Duodenal mucosa (tissue), 2 donors: ENCODE results near the gene TTLL4.

ENCODE experiments used
- H3K27ac ChIP-seq: one replicate; pipeline ENCODE4 v1.7.0; 2013; ENCODE audit warnings: low read depth, low read length
- H3K27me3 ChIP-seq, 2 donors: one replicate each; pipeline ENCODE4 v1.7.0; 2013; ENCODE audit warnings: low read length in 2 of 2, control low read depth in 1 of 2; ENCODE audit not compliant: insufficient read depth in 2 of 2, control insufficient read depth in 1 of 2
- H3K36me3 ChIP-seq, 2 donors: one replicate each; pipeline ENCODE4 v1.7.0; 2013; ENCODE audit warnings: low read length in 2 of 2, control low read depth in 1 of 2; ENCODE audit not compliant: insufficient read depth in 2 of 2, control insufficient read depth in 1 of 2
- H3K4me1 ChIP-seq, 2 donors: one replicate each; pipeline ENCODE4 v1.7.0; 2013; ENCODE audit warnings: low read length in 2 of 2, control low read depth in 1 of 2; ENCODE audit not compliant: insufficient read depth in 2 of 2, control insufficient read depth in 1 of 2
- H3K4me3 ChIP-seq, 2 donors: one replicate each; pipeline ENCODE4 v1.7.0; 2013; ENCODE audit warnings: low read length in 2 of 2, low read depth in 1 of 2
- H3K9ac ChIP-seq, 2 donors: one replicate each; pipeline ENCODE4 v1.7.0; 2013; ENCODE audit warnings: low read length in 2 of 2, low read depth in 1 of 2
- H3K9me3 ChIP-seq, 2 donors: one replicate each; pipeline ENCODE4 v1.7.0; 2013; ENCODE audit warnings: low read length in 2 of 2, control low read depth in 1 of 2; ENCODE audit not compliant: control insufficient read depth in 1 of 2

The TTLL4 gene

GRCh38 chr2:218711550-218711929, 905 bp downstream of the TTLL4 start:
- H3K4me3 ChIP-seq = peak overlapping the region; percentile 86 to 90

GRCh38 chr2:218713922-218714321, 3.3 kb downstream of the TTLL4 start:
- H3K4me3 ChIP-seq = no peak overlapping the region
- H3K4me1 ChIP-seq = peaks cover 13 to 25% of the 10 kb centered on the region in 2 donors
- no peaks in the 10 kb centered on the region for H3K9me3 ChIP-seq
- no peak overlapping the region for H3K27ac ChIP-seq
- H3K27me3 ChIP-seq = no peaks in the 10 kb centered on the region
- no peak overlapping the region for H3K9ac ChIP-seq
- H3K36me3 ChIP-seq = peaks cover 0 to 4% of the 10 kb centered on the region in 2 donors

More at GRCh38 chr2:218711550-218711929, 905 bp downstream of the TTLL4 start:
- no peaks in the 10 kb centered on the region for H3K27me3 ChIP-seq
- no peaks in the 10 kb centered on the region for H3K9me3 ChIP-seq
- H3K36me3 ChIP-seq = peaks cover 0 to 4% of the 10 kb centered on the region in 2 donors
- peak overlapping the region; percentile 89 for H3K27ac ChIP-seq
- H3K4me1 ChIP-seq = peaks cover 9 to 17% of the 10 kb centered on the region in 2 donors
- peak overlapping the region; percentile 73 to 77 for H3K9ac ChIP-seq

GRCh38 chr2:218716070-218716469, 5.4 kb downstream of the TTLL4 start:
- H3K27me3 ChIP-seq = no peaks in the 10 kb centered on the region
- peaks cover 0 to 4% of the 10 kb centered on the region in 2 donors for H3K36me3 ChIP-seq
- H3K27ac ChIP-seq = no peak overlapping the region
- no peak overlapping the region for H3K9ac ChIP-seq
- H3K4me3 ChIP-seq = no peak overlapping the region
- H3K9me3 ChIP-seq = no peaks in the 10 kb centered on the region
- H3K4me1 ChIP-seq = peaks cover 13 to 25% of the 10 kb centered on the region in 2 donors

- peak overlapping the region; percentile 21 to 28 for H3K9ac ChIP-seq
Measured at GRCh38 chr2:218717262-218717661, 6.6 kb downstream of the TTLL4 start.

GRCh38 chr2:218718058-218718457, 7.4 kb downstream of the TTLL4 start:
- Histone ChIP-seq H3K27ac (no peak overlapping the region), H3K9ac (no peak overlapping the region), H3K4me1 (peaks cover 5 to 19% of the 10 kb centered on the region in 2 donors), H3K9me3 (no peaks in the 10 kb centered on the region), H3K36me3 (peaks cover 0 to 4% of the 10 kb centered on the region in 2 donors), H3K4me3 (no peak overlapping the region), H3K27me3 (no peaks in the 10 kb centered on the region)

More at GRCh38 chr2:218717262-218717661, 6.6 kb downstream of the TTLL4 start:
- no peaks in the 10 kb centered on the region for H3K9me3 ChIP-seq
- H3K27ac ChIP-seq = peak overlapping the region; percentile 28
- no peaks in the 10 kb centered on the region for H3K27me3 ChIP-seq
- H3K4me3 ChIP-seq = peak overlapping the region in 1 of 2 donors; percentile 52
- peaks cover 0 to 4% of the 10 kb centered on the region in 2 donors for H3K36me3 ChIP-seq
- H3K4me1 ChIP-seq = peaks cover 5 to 19% of the 10 kb centered on the region in 2 donors

GRCh38 chr2:218719457-218719856, 8.8 kb downstream of the TTLL4 start:
- Histone ChIP-seq H3K27ac (no peak overlapping the region), H3K4me1 (peaks cover 5 to 16% of the 10 kb centered on the region in 2 donors), H3K9me3 (no peaks in the 10 kb centered on the region), H3K36me3 (peaks cover 0 to 4% of the 10 kb centered on the region in 2 donors), H3K27me3 (no peaks in the 10 kb centered on the region), H3K9ac (no peak overlapping the region), H3K4me3 (no peak overlapping the region)

GRCh38 chr2:218720048-218721041, 9.7 kb downstream of the TTLL4 start:
- peaks cover 5 to 16% of the 10 kb centered on the region in 2 donors for H3K4me1 ChIP-seq
- H3K36me3 ChIP-seq = peaks cover 0 to 4% of the 10 kb centered on the region in 2 donors
- H3K9me3 ChIP-seq = no peaks in the 10 kb centered on the region
- H3K9ac ChIP-seq = no peak overlapping the region
- H3K27me3 ChIP-seq = no peaks in the 10 kb centered on the region
- no peak overlapping the region for H3K4me3 ChIP-seq
- H3K27ac ChIP-seq = no peak overlapping the region

GRCh38 chr2:218721488-218721887, 10.9 kb downstream of the TTLL4 start:
- Histone ChIP-seq H3K4me1 (peaks cover 5 to 15% of the 10 kb centered on the region in 2 donors), H3K9ac (no peak overlapping the region), H3K9me3 (peaks cover 0 to 5% of the 10 kb centered on the region in 2 donors), H3K27me3 (no peaks in the 10 kb centered on the region), H3K36me3 (no peaks in the 10 kb centered on the region), H3K4me3 (no peak overlapping the region), H3K27ac (no peak overlapping the region)

GRCh38 chr2:218721934-218722333, 11.3 kb downstream of the TTLL4 start:
- Histone ChIP-seq H3K36me3 (no peaks in the 10 kb centered on the region), H3K4me3 (no peak overlapping the region), H3K9me3 (peaks cover 0 to 5% of the 10 kb centered on the region in 2 donors), H3K9ac (no peak overlapping the region), H3K4me1 (peaks cover 1 to 11% of the 10 kb centered on the region in 2 donors), H3K27me3 (no peaks in the 10 kb centered on the region), H3K27ac (no peak overlapping the region)

GRCh38 chr2:218722419-218722818, 11.8 kb downstream of the TTLL4 start:
- H3K36me3 ChIP-seq = no peaks in the 10 kb centered on the region
- H3K27ac ChIP-seq = no peak overlapping the region
- no peak overlapping the region for H3K9ac ChIP-seq
- H3K27me3 ChIP-seq = no peaks in the 10 kb centered on the region
- no peak overlapping the region for H3K4me3 ChIP-seq
- H3K4me1 ChIP-seq = peaks cover 0 to 10% of the 10 kb centered on the region in 2 donors
- H3K9me3 ChIP-seq = peaks cover 0 to 5% of the 10 kb centered on the region in 2 donors
